Lung (tissue), 12 donors: ENCODE results near the gene TMEM164. TPM values are rescaled to one million over a fixed set of nuclear protein-coding genes. Genes with fewer than 3 reads are reported as not detected.

Experiments used
- ATAC-seq: fragments of 200-7000 bp; cut with Tn5 transposase; one replicate; pipeline ENCODE4 v1.9.1; 2020; ENCODE audit warnings: moderate number of reproducible peaks; ENCODE audit not compliant: insufficient read depth, low FRiP score
- DNase-seq, 3 donors: peaks; one replicate each; pipeline ENCODE4 v3.0.0-alpha.2; 2013 to 2017
- H3K27ac ChIP-seq, 2 donors: one replicate each; pipeline ENCODE4 v1.5.1; 2013; ENCODE audit warnings: mild to moderate bottlenecking in 2 of 2, moderate library complexity in 2 of 2, control low read depth in 1 of 2, inconsistent platforms in 1 of 2, low read depth in 1 of 2, low read length in 1 of 2
- H3K27me3 ChIP-seq, 3 donors: one replicate each; pipeline ENCODE4 v1.5.1; 2013; ENCODE audit warnings: low read length in 2 of 3; ENCODE audit not compliant: control insufficient read depth in 3 of 3, insufficient read depth in 3 of 3
- H3K36me3 ChIP-seq, 4 donors: one replicate each; pipeline ENCODE4 v1.5.1; 2013; ENCODE audit warnings: low read length in 4 of 4, mild to moderate bottlenecking in 1 of 4, moderate library complexity in 1 of 4; ENCODE audit not compliant: control insufficient read depth in 4 of 4, insufficient read depth in 4 of 4
- H3K4me1 ChIP-seq, 5 donors: one replicate each; pipeline ENCODE4 v1.5.1; 2013; ENCODE audit warnings: low read length in 5 of 5, mild to moderate bottlenecking in 2 of 5, moderate library complexity in 1 of 5; ENCODE audit not compliant: control insufficient read depth in 5 of 5, insufficient read depth in 5 of 5
- H3K4me3 ChIP-seq: one replicate; pipeline ENCODE4 v1.5.1; 2013; ENCODE audit warnings: mild to moderate bottlenecking, control low read depth, moderate library complexity
- H3K9ac ChIP-seq, 2 donors: one replicate each; pipeline ENCODE4 v1.5.1; 2013; ENCODE audit warnings: low read length in 2 of 2, control low read depth in 1 of 2; ENCODE audit not compliant: insufficient read depth in 1 of 2
- H3K9me3 ChIP-seq, 4 donors: one replicate each; pipeline ENCODE4 v1.5.1; 2013; ENCODE audit warnings: low read length in 3 of 4, mild to moderate bottlenecking in 1 of 4, moderate library complexity in 1 of 4; ENCODE audit not compliant: control insufficient read depth in 4 of 4, insufficient read depth in 3 of 4
- WGBS, 2 donors: extraction: QIAGEN DNeasy Blood & Tissue Kit; methylation state at CpG; one replicate each; pipeline ENCODE4 v1.1.7; 2013; 5-methylcytosine and 5-hydroxymethylcytosine counted together
- polyA plus RNA-seq, 2 donors: library from polyadenylated mRNA; stranded (reverse); fragments of 200-250 nt; gene quantifications; one replicate each; pipeline ENCODE4 v1.2.1, GENCODE V29; 2013
- total RNA-seq, 2 donors: library from RNA; depleted of rRNA in 1 of 2; stranded (reverse); fragments of >200 nt in 1 of 2; gene quantifications; one replicate each; pipeline ENCODE4 v1.2.1, GENCODE V29; 2014 to 2021
- TF ChIP-seq, protein P1 (sequence below): IDR thresholded peaks from 2 replicates; pipeline ENCODE4 v1.5.1; 2012; ENCODE audit warnings: mild to moderate bottlenecking; ENCODE audit errors: control extremely low read depth, extremely low read depth
- donor health status: control.
- donor health status: control.
- donor health status: Bipolar disorder and iron deficiency.
- donor health status: healthy.
- donor health status: DM: yes; HTN: yes; CAD: no.

TMEM164 gene
- total and polyA plus RNA-seq, 4 donors = 22.4 to 87.0 (median 38.0) TPM

GRCh38 chrX:110218591-110218990 is 215.7 kb downstream of the TMEM164 start:
- 49 to 66% methylated on average over 2 of the region's 2 CpGs for whole genome bisulfite sequencing, 2 donors
- Histone ChIP-seq H3K27ac (no peak overlapping the region), H3K9me3 (no peaks in the 10 kb centered on the region), H3K9ac (no peak overlapping the region), H3K4me1 (no peaks in the 10 kb centered on the region), H3K27me3 (peaks cover 0 to 16% (median 15%) of the 10 kb centered on the region in 3 donors), H3K36me3 (no peaks in the 10 kb centered on the region), H3K4me3 (no peak overlapping the region)
- DNase-seq (peak in 2 of 3 donors; percentile 42 to 43), ATAC-seq (no peak)
- TF ChIP-seq, protein P1, sequence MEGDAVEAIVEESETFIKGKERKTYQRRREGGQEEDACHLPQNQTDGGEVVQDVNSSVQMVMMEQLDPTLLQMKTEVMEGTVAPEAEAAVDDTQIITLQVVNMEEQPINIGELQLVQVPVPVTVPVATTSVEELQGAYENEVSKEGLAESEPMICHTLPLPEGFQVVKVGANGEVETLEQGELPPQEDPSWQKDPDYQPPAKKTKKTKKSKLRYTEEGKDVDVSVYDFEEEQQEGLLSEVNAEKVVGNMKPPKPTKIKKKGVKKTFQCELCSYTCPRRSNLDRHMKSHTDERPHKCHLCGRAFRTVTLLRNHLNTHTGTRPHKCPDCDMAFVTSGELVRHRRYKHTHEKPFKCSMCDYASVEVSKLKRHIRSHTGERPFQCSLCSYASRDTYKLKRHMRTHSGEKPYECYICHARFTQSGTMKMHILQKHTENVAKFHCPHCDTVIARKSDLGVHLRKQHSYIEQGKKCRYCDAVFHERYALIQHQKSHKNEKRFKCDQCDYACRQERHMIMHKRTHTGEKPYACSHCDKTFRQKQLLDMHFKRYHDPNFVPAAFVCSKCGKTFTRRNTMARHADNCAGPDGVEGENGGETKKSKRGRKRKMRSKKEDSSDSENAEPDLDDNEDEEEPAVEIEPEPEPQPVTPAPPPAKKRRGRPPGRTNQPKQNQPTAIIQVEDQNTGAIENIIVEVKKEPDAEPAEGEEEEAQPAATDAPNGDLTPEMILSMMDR = no peak

GRCh38 chrX:110219920-110220319 is 217.0 kb downstream of the TMEM164 start:
- 52 to 91% methylated on average over 1 of the region's 1 CpG for WGBS, 2 donors
- TF ChIP-seq, protein P1 = no peak
- H3K36me3 ChIP-seq = no peaks in the 10 kb centered on the region
- H3K9me3 ChIP-seq = no peaks in the 10 kb centered on the region
- ATAC-seq (no peak), DNase-seq (no peak)
- H3K27ac ChIP-seq = no peak overlapping the region
- H3K4me1 ChIP-seq = no peaks in the 10 kb centered on the region
- peaks cover 0 to 11% (median 10%) of the 10 kb centered on the region in 3 donors for H3K27me3 ChIP-seq
- H3K9ac ChIP-seq = no peak overlapping the region
- H3K4me3 ChIP-seq = no peak overlapping the region

DNA sequence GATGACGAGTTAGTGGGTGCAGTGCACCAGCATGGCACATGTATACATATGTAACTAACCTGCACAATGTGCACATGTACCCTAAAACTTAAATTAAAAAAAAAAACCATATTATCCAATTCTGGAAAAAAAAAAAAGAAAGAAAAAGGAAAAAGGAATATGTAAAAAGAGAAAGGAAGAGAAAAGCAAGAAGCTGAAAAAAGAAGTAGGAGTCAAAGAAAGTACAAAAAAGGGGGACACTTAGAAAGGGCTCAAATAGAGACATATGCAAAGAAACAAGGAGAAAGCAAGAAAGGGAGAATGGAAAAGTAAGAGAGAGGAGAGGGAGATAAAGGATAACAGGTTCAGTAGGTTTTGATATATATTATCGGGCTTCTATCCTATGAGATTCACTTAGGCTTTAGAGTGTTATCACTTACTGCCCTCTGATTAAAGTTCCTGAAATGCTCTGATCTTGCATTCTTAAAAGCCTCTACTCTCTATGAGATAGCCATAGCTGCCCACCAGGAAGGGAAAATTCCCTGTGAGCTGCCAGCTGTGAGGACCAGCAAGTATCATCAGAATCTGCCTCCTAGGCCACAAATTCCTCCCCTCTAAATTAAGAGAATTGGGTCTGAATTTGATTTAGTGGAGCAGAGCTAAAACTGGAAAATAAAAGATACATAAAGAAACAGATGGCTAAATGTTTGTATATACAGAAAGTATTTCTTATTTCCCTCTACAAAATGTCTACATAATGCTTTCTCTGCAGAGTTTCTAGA is 219.8 kb downstream of the TMEM164 start:
- peaks cover 0 to 7% (median 6%) of the 10 kb centered on the region in 3 donors for H3K27me3 ChIP-seq
- H3K4me1 ChIP-seq = no peaks in the 10 kb centered on the region
- no peak for ATAC-seq
- H3K4me3 ChIP-seq = no peak overlapping the region
- H3K9me3 ChIP-seq = no peaks in the 10 kb centered on the region
- no peak overlapping the region for H3K27ac ChIP-seq
- no peak for DNase-seq
- WGBS, 2 donors = 94 to 100% methylated on average over 1 of the region's 2 CpGs
- H3K9ac ChIP-seq = no peak overlapping the region
- H3K36me3 ChIP-seq = no peaks in the 10 kb centered on the region
- TF ChIP-seq, protein P1 = no peak
